ENCODE measurements around the gene PPP2R5A.
A peak's percentile ranks its signal among the peaks of the same experiment; 100 is the strongest.

Gene PPP2R5A

GRCh38 chr1:212260557-212261355 lies 24.5 kb upstream of the PPP2R5A start:
- ChIA-PET POLR2A (no interaction called here), CTCF (interaction anchor here (0.6 to 1.1 kb wide), 5 partner anchors 11 to 225 kb away, joined by 3 to 7 read pairs (median 3); partner anchors contain the start of genes DTL and INTS7)
- Histone ChIP-seq H3K9me3 (ENCODE audit: control insufficient read depth, insufficient read depth, low read depth, low read length) (no peaks in the 10 kb centered on the region), H3K4me1 (ENCODE audit: control insufficient read depth, insufficient read depth, low read length) (no peaks in the 10 kb centered on the region), H3K4me3 (ENCODE audit: low read depth, low read length) (no peak overlapping the region), H3K27ac (ENCODE audit: extremely low read depth, low read depth, low read length) (no peak overlapping the region), H3K36me3 (ENCODE audit: control insufficient read depth in 2 of 2, insufficient read depth in 1 of 2, low read length in 2 of 2) (no peaks in the 10 kb centered on the region)
- no peak for TF ChIP-seq ZNF133 (tag by site-specific recombination; IDR thresholded peaks at IDR 0.05)
- no peak for TF ChIP-seq ZNF623 (tag by site-specific recombination; IDR thresholded peaks at IDR 0.05)
- no peak for TF ChIP-seq YY1 (tag by site-specific recombination; IDR thresholded peaks at IDR 0.05)
- no peak for TF ChIP-seq ZNF223 (tag by site-specific recombination; IDR thresholded peaks at IDR 0.05)
- no peak for TF ChIP-seq ZNF221 (tag by site-specific recombination; IDR thresholded peaks at IDR 0.05; ENCODE audit: borderline replicate concordance)
- no peak for TF ChIP-seq OSR2 (tag by site-specific recombination; IDR thresholded peaks at IDR 0.05)
- no peak for TF ChIP-seq ZNF654 (tag by site-specific recombination; IDR thresholded peaks at IDR 0.05; ENCODE audit: low read depth)
- no peak for TF ChIP-seq ZBTB17 (tag by site-specific recombination; IDR thresholded peaks at IDR 0.05)
- no peak for TF ChIP-seq ZNF677 (tag by site-specific recombination; IDR thresholded peaks at IDR 0.05)
- TF ChIP-seq ZNF354C (tag by site-specific recombination; IDR thresholded peaks at IDR 0.05; ENCODE audit: borderline replicate concordance, low read depth), result no peak
- no peak for TF ChIP-seq ZNF174 (tag by site-specific recombination; IDR thresholded peaks at IDR 0.05)
- peak; percentile 12; the same call in 1 of the 2 replicates for TF ChIP-seq ZNF26 (tag by site-specific recombination; IDR thresholded peaks at IDR 0.05)
- TF ChIP-seq ZNF548 (tag by site-specific recombination; IDR thresholded peaks at IDR 0.05), result no peak
- TF ChIP-seq ZNF600 (tag by site-specific recombination; IDR thresholded peaks at IDR 0.05), result peak; percentile 75
- no peak for TF ChIP-seq ZNF837 (tag by site-specific recombination; IDR thresholded peaks at IDR 0.05)
- TF ChIP-seq TRIM28 (IDR thresholded peaks at IDR 0.05; ENCODE audit: borderline replicate concordance, low read length), result no peak
- no peak for TF ChIP-seq ZNF366 (tag by site-specific recombination; conservative IDR thresholded peaks at IDR 0.05)
- 0 out of 2 replicates have a peak, but pooled peaks have one; percentile 32 for TF ChIP-seq ZNF362 (tag by site-specific recombination; IDR thresholded peaks at IDR 0.05)
- peak; percentile 30; the same call in 1 of the 2 replicates for TF ChIP-seq ZNF629 (tag by site-specific recombination; IDR thresholded peaks at IDR 0.05)
- peak; percentile 58 for TF ChIP-seq PRDM10 (tag by site-specific recombination; IDR thresholded peaks at IDR 0.05)
- TF ChIP-seq PRDM4 (tag by site-specific recombination; IDR thresholded peaks at IDR 0.05), result peak; percentile 94
- TF ChIP-seq ZNF433 (tag by site-specific recombination; IDR thresholded peaks at IDR 0.05; ENCODE audit: low read depth), result no peak
- TF ChIP-seq ZNF626 (tag by site-specific recombination; IDR thresholded peaks at IDR 0.05), result no peak
- TF ChIP-seq PRDM6 (tag by site-specific recombination; IDR thresholded peaks at IDR 0.05), result 0 out of 2 replicates have a peak, but pooled peaks have one; percentile 18
- no peak for TF ChIP-seq ZNF398 (tag by site-specific recombination; IDR thresholded peaks at IDR 0.05)

Data from HEK293 (cell line).